Fibroblast of skin of left biceps (primary cell): ENCODE data around the gene ABCC3.

Experiments used
- DNase-seq, 2 experiments: peaks; one replicate each; pipeline ENCODE4 v3.0.0-alpha.2; 2013; ENCODE audit warnings: low read depth in 2 of 2

Gene ABCC3

DNA sequence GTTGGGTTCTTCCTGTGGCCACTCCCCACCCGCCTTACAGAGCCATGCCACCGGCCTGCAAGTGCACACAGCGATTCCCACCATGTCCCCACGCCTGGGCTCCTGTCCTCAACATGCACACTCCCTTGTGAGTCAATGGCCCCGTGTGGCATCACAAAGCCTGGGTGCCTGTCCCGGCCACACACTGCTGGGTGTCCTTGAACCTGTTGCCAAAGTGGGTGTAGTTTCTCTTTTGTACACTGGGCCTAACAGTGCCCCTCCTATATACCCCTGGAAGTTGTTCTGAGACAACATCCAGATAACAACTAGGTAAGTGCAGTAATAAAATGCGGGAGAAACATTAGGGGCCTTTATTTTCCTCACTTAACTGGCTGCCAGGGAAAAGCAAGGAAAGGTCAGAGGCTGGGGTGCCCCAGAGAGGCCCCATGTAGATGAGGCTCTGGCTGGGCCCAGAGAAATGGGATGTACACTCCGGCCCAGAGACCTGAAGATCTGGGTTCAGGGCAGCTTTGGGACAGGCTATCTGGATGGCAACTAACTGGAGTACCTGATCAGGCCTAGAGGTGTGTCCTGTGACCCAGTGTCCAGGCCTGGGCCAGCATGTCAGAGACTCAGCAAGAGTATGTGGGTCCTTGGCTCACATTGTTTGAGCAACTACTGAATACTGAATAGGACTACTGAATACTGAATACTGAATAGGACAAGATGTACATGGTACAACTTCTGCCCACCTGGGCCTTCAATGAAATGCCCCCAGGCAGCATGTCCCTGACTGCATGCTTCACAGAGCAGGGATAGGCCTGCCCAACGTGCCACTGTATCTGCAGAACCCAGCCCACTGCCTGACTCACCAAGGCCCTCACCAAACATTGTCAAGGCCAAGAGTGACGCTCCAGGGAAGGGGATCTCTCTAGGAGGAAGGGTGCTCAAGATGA, 8.3 kb downstream of the ABCC3 start:
- DNase-seq: no peak

GRCh38 chr17:50645748-50646682, 11.3 kb downstream of the ABCC3 start:
- DNase-seq: no peak

DNA sequence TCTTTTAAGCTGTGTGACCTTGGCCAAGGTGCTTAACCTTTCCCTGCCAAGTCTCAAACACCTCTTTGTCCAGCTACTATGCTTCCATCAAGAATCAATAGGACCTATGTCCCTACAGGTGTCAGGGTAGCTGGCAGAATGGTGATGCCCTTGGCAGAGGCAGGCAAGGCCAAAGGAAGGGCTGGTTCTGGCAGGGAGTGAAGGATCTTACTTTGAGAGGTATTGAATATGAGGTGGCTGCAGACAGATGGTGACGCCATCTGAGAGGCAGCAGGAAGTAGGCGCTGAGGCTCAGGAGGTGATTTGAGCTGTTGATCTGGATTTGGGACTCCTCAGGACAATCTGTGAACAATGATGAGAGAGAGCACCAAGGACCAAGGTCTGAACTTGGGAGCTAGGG, 12.5 kb downstream of the ABCC3 start:
- no peak for DNase-seq

DNA sequence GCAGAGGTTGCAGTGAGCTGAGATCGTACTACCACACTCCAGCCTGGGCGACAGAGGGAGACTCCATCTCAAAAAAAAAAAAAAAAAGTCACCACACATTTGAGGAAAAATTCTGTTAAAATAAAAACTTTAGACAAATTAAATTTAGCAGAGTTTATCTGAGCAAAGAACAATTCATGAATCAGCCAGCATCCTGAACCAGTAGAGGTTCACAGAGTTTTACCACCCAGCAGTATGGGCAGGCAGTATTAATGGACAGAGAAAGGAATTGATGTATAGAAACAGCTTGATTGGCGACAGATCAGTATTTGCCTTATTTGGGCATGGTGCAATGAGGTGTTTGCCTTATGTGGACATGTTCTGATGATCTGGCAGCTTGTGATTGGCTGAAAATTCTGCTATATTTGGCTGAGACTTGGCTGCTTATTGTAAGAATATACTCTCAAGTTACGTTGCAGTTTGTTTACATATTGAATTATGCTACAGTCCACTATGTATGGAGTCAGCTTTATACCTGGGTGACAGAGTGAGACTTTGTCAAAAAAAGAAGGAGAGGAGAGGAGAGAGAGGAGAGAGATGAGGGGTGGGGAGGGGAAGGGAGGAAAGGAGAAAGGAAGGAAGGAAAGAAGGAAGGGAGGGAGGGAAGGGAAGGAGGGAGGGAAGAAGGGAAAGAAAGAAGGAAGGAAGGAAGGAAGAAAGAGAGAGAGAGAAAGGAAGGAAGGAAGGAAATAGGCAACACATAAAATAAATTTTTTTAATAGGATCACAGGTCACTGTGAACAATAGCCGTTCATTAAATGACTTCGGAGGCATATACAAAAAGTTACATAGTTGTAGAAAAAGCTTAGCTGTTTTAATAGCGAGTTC, 14.6 kb downstream of the ABCC3 start:
- DNase-seq: no peak

- no peak for DNase-seq
Observed at GRCh38 chr17:50651661-50652060, 17.0 kb downstream of the ABCC3 start.

DNA sequence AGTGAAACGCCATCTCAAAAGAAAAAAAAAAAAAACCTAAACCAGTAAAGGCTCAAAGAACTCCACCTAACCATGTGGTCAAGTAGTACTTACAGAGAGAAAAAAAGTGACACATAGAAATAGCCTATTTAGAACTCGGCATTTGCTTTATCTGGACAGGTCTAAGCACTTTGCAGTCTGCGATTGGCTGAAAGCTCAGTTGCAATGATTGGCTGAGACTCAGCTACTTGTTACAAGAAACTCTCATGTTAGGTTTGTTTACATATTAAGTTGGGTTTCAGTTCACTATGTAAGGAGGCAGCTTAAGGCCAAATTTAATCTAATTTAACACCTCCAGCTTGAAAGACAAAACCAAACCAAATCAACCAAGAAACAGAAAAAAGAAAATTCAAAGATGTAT, 19.1 kb downstream of the ABCC3 start:
- no peak for DNase-seq

GRCh38 chr17:50656509-50656908, 21.8 kb downstream of the ABCC3 start:
- no peak for DNase-seq

DNA sequence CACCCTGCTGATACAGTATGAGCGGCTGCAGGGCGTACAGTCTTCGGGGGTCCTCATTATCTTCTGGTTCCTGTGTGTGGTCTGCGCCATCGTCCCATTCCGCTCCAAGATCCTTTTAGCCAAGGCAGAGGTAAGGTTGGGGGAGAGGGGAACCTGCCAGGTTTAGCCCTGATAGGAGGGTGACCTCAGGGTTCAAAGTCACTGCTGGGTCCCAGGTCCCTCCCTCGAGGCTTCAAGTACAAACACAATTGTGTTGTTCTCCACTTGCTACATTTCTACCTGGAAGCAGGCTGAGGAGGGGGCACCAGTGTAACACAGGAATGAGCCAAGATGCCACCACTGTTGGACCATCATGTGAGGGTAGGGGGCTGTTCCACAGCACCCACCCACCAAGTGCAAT, 22.4 kb downstream of the ABCC3 start:
- DNase-seq: no peak

DNA sequence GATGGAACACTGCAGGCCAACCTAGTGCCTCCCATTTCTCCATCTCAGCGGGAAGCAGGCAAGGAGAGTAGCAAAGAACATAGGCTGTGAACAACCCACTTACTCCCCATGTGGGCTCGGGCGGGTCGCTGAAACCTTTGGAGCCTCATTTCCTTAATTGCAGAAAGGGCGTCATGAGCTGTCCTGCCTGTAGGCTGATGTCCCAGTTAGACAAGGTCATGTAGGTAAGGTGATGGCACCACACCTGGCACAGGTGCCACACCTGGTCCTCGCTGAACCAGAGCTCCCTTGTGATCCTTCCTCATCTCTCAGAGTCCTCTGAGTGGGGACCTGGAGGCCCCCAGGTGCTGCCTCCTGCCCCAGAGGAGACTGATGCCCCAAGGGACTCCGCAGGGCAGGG, 22.9 kb downstream of the ABCC3 start:
- no peak for DNase-seq

GRCh38 chr17:50658616-50659015, 23.9 kb downstream of the ABCC3 start:
- no peak for DNase-seq

- no peak for DNase-seq
Observed at GRCh38 chr17:50659179-50659578, 24.5 kb downstream of the ABCC3 start.

DNA sequence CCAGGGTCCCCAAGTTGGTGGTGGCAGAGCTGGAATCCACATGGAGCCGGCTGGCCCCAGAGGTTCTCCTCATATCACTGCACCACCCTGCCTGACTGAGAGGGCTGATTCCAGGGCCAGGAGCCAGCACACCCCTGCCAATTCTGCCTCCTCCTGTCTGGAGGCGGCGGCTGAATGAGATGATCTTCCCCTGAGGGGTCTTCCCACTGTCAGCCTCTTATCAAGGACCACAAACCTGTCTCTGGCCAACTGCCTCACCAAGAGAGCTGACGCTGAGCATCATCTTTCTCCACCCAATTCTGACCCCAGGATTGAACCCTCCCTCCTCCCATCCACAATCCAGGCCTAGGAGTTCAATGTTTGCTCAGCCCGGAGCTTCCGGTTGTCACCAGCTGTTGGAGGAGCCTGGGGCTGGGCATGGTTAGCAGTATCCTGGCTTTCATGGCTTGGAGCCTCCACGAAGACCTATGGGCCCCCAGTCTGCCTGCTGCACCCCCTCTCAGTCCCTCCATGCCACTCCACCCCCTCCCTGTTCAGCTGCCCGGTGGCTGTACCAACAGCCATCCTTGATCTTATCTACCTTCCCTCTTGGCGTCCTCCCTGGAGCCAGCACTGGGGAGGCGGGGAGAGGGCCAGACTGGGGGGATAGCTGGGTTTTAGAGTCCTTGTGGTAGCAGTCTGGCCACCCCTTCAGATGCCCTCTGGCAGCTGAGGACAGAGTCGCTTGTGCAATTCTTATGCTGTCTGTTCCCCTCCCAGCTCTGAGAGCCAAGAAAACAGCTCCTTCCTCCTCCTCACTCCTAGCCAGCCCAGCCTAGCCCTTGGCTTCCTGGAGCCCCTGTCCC, 25.6 kb downstream of the ABCC3 start:
- no peak for DNase-seq

GRCh38 chr17:50660887-50661345, 26.2 kb downstream of the ABCC3 start:
- no peak for DNase-seq

DNA sequence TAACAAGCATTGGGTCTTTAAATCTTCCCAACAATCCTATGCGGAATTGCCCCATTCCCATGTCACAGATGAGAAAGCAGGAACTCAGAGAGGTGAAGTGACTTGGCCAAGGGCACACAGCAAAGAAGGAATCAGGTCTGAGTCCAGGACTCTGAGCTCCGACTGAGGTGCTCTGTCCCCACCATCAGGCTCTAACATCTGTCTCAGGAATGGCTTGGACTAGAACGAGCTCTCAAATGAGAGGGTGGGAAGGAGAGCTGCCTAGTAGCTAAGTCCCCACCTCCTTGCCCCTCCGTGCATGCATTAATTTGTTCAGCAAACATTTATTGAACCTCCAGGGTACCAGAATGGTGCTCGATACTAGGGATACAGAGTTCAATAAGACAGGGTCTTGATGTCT, 26.7 kb downstream of the ABCC3 start:
- no peak for DNase-seq

- DNase-seq: peak in 1 of 2 experiments; percentile 29
Observed at GRCh38 chr17:50661795-50662391, 27.2 kb downstream of the ABCC3 start.

DNA sequence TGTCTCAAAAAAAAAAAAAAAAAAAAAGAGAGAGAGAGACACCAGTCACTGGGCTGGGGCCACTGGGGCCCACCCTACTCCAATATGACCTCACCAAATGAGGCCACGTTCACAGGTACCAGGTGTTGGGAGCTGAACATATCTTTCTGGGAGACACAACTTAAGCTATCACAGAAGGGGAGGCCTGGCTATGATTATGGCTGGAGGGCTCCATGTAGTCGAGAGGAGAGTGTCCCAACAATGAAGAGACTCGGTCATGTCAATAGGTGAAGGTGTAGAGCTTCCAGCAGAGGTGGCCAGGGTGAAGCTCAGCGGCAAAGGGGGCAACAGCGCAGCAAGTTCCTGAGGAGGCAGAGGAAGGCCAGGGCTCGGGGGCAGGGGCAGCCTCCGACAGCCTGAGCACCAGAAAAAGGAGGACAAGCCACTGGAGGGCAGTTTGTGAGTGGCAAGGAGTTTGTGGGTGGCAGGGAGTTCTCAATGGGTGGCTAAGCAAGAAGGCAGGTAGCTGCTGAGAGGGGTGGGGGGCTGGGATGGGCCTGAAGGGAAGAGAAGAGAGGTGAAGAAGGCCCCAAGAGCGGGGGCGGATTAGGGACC, 28.0 kb downstream of the ABCC3 start:
- DNase-seq: no peak

DNA sequence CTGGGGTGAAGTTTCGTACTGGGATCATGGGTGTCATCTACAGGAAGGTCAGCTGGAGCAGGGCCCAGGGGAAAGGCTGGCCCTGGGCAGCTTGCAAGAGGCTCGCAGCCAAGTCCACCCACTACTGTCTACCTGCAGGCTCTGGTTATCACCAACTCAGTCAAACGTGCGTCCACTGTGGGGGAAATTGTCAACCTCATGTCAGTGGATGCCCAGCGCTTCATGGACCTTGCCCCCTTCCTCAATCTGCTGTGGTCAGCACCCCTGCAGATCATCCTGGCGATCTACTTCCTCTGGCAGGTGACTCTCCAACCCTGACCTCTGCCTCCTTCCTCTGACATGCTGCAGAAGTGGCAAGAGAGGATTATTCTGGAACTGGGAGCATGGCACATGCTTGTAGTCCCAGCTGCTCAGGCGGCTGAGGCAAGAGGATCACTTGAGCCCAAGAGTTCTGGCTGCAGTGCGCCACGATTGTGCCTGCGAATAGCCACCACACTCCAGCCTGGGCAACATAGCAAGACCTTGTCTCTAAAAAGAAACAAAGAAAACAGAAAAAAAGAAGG, 29.2 kb downstream of the ABCC3 start:
- no peak for DNase-seq

DNA sequence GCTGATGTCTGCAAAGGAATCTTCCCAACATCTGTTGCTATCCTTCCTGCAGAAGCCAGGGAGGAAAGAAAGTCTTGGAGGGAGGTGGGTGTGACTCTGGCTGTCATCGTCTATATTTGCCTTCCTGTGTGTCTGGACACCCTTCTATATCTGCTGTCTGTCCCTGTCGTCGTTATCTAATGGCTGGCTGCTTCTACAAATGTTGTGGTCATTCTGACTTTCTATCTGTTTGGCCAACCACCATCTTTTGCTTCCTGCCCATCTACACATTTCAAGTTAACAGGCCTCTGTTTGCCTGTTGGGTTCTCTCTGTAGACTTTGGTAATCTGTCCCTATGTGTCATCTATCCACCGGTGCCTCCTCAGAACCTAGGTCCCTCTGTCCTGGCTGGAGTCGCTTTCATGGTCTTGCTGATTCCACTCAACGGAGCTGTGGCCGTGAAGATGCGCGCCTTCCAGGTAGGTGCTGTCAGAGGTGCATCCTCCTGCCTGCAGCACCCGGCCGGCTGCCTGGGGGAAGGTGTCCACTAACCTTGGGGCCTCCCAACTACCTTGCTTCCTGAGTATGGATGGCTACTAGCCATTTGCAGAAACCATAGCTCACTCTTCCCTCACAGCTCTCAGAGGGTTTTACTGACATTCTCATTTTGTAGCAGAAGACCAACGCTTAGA, 30.2 kb downstream of the ABCC3 start:
- DNase-seq: no peak

DNA sequence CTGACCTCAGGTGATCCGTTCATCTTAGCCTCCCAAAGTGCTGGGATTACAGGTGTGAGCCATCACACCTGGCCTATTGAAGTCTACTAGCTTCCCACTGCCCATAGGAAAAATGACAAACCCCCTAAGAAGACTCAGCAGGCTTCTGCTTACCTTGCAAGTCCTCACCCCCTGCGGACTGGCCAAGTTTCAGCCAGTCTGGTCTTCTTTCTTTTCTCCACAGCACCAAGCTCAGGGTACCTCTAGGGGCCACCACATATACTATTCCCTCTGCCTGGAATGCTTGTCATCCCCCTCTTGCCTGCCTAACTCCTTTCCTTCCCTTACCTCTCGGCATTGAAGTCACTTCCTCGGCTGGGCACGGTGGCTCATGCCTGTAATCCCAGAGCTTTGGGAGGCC, 31.2 kb downstream of the ABCC3 start:
- DNase-seq: no peak
